Measurements from ENCODE around the gene PGS1.

PGS1 gene

DNA sequence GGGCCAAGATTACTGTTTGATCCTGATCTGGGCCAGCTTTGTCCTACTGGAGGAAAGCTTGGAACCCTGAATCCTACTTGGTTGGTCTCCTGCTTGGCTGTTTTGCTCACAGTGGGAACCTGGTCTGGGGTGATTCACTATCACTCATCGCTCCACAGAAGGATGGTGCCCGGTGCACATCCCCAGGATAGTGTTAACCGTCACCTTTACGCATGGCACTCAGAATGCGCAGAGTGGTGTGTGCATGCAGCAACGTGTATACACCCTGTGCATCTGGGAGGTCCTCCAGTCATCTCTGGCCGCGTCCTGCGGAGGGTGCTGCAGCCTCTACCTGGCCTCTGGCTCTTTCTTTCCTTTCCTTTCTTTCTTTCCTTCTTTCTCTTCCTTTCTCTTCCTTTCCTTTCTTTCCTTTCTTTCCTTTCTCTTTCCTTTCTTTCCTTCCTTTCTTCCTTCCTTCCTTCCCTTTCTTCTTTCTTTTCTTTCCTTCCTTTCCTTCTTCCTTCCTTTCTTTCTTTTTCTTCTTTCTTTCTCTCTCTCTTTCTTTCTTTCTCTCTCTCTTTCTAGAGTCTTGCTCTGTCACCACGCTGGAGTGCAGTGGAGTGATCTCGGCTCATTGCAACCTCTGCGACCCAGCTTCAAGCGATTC is 31.7 kb upstream of the PGS1 start:
- no peak for DNase-seq

DNA sequence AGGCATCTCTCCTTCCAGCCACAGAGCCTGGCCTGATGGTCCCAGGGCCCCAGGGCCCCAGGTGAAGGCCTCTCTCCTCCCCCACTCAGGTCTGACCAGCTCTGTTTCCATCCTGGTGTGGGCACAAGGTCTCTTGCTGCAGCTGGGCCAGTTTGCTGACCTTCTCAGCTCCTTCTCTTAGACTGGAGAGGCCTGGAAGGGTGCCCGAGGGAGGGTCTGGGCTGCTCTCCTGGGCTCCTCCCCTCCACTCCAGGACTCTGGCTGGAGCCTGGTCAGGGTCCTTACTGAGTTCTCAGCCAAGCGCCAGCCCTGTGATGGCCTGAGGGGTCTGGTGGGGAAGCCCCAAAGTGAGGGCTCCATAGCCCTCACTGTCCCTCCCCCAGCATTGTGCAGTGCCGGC is 31.0 kb upstream of the PGS1 start:
- no peak for DNase-seq

DNA sequence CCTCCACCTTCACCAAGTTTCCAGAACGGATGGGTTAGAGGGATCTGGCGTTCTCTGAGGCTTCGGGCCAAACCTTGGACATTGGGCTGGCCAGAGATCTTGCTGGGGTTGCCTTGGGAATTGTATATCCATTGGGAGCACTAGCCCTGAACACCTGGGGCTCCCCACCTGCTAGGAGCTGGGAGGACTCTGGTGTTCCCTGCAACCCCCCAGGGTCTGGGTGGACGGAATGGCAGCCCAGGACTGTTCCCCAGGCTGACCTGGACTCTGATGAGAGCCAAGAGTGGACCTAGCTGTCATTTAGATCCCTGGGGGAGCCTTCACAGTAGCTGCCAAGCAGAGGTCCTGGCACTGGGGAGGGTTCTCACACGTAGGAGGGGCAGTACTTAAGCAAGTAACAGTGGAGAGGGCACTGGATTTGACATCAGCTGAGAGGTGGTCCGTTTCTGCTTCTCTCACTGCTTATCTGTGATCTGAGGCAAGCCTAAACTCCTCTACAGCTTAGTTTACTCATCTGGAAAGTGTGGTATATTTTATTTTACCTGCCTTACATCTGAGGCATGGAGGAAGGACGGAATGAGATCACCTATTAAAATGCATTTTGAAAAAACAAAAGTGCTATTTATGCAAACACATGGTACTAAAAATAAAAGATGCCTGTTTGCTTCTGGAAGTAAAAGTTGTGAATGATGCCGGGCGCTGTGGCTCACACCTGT is 30.2 kb upstream of the PGS1 start:
- no peak for DNase-seq

DNA sequence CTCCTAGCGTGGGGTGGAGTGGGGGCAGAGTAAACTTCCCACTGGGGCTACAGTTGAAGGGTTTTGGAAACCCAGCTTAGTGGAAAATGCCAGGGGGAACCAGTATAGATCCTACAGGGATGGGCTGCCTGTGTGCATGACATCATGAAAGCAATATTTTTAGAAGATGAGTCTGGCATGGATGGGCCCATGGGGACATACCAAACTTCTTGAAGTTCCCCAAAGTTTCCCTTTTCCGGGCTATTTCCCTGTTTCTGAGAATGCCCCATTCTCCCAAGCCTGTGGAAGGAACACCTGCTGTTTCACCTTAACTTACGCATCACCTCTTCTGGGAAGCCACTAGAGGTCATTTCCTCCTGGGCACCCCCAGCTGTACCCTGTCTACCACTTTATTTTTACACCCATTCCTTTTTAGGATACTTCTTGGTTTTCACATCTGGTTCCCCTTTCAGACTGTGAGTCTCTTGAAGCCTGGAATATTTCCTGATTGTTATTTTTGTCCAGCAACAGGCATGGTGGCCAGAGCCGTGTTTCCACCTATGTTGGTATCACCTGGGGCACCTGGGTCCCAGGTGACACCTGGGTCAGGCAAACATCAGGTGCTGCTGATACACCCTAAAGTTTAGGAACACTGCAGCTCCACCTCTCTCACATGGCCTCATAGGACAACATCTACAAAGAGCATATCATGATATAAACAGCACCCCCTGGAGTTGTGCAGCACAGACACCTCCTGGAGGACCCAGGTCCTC is 28.4 kb upstream of the PGS1 start:
- DNase-seq: no peak

DNA sequence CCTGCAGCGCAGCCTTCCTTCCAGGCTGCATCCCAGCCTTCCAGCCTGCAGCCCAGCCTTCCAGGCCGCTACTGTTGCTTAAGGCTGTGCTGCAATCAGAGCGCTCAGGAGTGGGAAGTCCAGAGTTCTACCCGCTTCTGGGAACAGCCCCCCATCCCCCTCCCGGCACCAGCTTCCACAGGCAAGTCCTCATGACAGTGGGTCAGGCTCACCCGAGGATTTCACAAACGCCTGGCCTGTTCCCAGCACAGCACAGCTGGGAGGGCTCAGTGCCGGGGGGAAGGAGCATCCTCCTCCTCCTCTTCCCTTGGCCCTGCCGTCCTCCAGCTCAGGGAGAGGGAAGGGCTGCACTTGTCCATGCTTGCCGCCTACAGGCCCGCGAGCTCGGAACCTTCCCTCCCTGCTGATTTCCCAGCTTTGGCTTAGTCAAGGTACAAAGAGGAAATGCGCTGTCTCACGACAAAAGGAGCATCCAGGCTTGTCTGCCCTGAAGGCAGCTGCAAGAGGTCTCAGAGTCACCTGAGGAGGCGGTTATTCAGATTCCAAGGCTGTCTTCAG is 26.9 kb upstream of the PGS1 start:
- DNase-seq: no peak

DNA sequence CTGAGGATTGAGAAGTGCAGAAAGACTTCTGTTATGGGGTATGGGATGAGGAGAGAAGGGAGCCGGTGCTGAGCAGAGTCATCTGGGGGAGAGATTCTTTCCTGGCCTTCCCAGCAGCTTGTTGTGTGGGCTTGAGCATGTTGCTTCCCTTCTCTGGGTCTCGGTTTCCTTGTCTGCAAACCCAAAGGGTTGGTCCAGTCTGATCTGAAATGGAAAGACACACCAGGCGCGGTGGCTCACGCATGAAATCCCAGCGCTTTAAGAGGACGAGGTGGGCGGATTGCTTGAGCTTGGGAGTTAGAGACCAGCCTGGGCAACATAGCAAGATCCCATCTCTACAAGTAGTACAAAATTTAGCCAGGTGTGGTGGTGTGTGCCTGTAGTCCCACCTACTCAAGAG is 24.6 kb upstream of the PGS1 start:
- DNase-seq: no peak

DNA sequence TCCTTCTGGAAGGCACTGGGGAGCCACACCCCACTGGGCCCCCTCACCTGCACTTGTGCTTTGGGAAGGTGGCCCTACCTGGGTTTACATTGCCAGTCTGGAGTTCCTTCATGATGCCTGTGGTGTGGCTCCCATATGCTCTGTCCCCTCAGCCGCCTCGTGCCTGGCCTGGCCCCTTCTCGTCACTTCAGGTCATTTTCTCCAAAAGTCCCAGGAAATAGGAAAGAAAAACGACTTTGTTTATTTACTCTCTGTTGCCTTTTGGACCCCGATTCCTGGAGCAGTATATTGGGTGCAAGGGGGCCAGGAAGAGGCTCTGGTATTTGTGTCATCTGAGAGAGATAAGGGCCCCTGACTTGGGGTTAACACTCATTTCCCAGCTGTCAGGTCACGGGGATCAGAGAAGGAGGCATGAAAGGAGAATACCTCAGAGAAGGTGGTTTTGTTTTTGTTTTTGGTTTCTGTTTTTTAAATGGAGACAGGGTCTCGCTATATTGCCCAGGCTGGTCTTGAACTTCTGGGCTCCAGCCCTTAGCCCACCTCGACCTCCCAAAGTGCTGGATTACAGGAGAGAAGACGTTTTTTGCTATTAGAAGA is 23.3 kb upstream of the PGS1 start:
- no peak for DNase-seq

DNA sequence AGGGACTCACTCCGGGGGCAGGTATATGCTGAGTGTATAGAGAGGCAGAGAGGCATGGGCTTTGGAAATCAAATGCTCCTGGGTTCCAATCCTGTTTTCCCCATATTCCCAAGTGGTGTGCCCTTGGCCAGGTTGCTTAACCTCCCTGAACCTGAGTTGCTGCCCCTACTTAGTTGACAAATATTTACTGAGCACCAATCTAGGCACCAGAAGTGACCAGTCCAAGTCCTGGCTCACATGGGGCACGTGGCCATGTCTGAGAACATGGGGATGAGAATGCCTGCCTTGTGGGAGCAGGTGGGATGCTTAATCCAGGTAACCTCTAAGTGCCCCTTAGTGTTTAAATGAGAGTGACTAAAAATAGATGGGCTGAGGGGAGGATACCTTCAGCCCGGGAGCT is 22.7 kb upstream of the PGS1 start:
- DNase-seq: no peak

DNA sequence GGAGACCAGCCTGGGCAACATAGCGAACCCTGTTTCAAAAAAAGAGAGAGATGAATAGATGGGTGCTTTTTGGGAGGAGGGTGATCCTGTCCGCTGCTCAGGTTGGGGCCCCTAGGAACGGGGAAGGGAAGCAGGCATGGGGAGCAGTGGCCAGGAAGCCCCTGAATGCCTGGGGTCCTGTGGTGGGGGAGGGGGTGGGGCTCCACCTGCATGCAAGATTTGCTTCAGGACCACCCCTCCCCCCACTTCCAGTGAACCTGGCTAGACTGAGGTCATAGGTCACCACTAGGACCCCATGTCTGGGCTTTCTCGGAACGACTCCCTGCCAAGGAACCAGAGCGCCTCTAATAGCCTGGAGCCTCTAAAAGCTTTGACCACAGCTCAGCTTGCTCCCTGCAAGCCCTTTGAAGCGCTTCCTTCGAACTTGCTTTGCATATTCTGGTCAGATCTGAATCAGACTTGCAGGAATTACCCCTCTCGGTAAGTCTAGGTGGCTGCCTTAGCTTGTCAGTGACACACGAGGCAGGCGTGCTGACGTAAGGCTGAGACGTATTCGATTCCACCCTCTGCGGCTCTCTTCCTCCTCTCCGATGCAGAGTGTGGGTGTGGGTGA is 22.2 kb upstream of the PGS1 start:
- DNase-seq: no peak

DNA sequence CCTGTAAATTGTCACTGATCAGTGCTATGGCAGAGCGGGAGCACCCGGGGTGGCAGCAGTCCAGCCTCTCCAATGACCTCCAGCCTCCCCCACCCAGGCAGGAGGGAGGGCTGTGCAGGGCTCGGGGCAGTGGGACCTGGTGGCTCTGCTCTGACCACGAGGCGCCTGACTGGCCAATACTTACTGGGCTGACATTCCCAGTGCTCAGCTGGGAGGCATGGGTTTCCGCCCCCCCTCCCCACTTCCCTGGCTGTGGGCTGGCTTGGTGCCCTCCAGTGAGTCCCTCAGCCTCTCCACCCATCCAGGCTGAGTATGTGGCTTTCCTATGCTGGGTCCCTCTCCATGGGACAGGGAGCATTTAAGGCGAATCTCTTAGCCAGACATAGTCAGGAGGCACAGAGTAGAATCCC is 21.3 kb upstream of the PGS1 start:
- no peak for DNase-seq

DNA sequence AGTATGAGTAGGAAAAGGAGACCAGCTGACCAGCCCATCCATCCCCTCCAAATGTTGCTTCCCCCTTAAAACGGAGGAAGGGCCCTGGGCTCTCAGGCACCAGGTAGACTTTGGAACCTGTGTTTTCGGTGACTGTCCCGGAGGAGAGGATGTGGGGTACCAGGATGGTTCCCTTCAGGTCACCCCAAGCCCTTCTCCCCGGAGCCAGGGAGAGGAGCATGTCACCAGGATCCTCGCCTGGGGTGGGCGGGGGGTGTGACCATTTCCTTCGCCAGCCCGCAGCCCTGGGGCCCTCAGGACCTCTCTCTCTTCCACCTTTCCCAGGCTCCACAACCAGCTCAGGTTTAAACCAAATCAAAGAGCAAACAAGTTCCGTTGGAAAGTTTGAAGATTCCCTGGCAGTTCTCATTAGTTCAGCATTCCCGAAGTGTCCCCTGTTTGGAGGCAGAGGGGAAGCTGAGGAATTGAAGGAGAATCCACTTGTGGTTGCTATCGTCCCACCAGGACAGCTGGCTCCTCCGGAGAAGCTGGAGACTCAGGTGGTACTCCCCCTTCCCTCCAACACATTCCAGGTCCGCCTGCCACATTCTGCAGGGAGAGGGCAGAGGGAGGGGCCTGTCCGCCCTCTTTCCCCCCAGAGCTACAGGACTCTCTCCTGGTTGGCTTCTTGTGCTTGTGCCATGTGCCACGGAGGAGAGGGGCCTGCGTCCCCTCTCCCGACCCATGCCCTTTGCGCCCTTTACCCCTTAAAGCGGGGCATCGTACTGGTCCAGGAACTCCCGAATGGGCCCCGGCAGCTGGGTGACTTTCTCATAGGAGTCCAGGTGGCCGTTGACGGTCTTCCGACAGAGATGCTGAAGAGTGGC is 20.5 kb upstream of the PGS1 start:
- DNase-seq: no peak

DNA sequence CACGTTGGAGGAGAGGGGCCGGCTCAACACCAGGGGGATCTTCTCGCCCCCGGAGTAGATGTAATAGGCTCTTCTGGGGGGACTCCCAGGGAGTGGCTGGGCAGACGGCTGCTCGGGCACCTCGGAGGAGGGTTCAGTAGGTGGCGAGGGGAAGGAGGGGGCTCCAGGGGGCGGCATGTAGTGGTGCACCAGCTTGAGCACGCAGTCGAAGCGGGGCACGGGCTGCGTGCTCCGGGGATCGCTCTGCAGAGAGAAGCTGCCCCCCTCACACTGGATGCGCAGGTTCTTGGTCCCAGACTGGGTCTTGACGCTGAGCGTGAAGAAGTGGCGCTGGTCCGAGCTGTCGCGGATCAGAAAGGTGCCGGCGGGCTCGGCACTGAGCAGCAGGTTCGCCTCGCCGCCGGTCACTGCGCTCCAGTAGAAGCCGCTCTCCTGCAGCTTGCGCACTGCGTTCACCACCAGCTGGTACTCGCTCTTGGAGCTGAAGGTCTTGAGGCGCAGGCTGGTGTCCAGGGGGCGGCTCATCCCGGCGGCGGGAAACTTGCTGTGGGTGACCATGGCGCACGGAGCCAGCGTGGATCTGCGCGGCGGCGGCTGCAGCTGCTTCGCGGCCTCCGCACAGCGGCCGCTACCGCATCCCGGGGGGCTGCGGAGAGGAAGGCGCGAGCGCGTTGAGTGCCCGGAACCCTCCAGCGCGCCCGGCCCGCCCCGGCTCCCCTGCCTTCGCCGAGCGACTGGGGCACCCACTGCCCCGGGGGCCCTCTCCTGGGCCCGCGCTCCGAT is 19.7 kb upstream of the PGS1 start:
- DNase-seq: no peak

DNA sequence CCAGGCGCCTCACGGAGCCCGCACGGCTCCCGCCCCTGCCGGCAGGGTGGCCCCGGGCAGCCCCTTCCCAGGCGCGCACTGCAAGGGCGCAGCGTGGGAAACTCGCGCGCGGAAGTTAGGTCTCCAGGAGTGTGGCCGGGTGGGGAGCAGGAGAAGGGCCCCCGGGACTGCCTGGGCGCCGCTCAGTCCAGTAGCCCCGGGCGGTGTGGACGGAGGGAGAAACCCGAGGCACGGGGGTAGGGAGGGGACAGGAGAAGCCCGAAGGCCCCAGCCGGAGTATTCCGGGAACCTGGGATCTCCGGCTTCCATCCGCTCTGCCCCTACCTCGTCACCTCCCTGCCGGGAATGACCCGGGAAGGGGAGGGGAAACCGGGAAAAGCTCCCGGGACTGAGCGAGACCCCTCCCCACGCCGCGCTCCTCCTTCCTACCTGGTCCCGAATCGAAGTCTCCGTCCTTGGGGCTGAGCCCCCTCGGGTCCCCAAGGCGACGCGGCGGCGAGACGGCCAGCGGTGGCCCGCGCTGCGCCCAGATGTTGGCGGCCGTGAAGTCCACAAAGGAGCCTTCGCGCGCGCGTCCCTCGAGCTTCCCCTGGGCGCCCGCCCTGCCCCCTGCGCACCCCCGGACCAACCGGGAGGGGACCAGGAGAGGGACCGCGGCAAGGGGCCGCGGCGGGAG is 19.0 kb upstream of the PGS1 start:
- no peak for DNase-seq

DNA sequence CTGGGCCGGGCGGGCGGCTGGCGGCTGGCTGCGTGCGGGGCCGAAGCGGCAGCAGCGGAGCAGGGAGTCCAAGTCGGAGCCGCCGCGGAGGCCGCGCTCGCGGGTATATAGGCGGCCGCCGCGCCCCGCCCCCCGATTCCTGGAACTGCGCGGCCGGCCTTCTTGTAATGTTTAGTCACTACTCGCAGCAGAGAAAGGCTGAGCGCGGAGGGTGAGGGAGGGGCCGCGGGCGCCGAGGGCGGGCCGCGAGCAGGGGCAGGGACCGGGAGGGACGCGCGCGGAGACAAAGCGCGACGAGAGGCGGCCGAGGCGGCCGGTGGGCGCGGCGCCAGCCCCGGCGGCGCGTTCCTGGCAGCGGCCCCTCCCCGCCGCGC is 18.5 kb upstream of the PGS1 start, which contains the start of gene SOCS3:
SOCS3 (minus strand) TSS at position 81 of the 374 bp plus-strand sequence. CDS start 982 bp downstream, outside the sequence.
- DNase-seq: no peak

DNA sequence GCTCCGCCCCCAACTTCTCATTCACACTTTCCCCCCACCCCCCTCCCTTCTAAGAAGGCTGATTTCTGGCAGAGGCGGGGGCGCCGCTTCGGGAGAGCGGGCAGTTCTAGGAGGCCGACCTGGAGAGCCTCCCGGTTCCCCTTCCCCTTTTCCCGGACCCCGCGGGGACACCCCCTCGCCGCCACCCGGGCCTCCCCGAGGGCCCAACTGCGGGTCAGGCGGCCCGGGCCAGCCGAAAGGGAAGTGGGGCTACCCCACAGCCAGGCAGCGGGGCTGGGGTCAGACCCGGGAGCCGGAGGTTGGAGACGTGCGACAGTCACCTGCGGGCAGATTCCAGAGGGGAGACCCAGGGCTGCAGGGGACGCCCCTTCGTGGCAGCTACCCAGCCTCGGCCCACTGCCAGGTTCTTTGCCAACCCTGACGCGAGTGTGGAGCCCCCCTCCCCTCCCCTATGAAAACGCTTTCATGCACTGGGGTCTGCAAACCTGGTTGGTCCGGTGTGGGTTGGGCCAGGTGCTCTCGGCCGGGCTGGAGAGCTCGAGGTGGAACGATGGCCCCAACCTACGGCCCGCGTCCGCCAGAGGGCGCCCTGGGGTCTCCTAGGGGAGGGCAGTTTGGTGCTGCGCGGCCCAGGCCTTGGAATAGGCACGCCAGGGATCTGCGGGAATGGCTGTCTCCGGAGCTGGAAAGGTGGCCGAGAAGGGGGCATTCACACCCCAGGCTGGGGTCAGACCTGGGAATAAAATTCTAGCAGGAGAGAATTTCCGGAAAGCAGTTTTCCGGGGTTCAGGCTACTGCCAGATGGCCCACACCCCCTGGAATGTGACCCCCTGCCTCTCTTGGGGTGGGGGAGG is 17.9 kb upstream of the PGS1 start:
- DNase-seq: no peak

DNA sequence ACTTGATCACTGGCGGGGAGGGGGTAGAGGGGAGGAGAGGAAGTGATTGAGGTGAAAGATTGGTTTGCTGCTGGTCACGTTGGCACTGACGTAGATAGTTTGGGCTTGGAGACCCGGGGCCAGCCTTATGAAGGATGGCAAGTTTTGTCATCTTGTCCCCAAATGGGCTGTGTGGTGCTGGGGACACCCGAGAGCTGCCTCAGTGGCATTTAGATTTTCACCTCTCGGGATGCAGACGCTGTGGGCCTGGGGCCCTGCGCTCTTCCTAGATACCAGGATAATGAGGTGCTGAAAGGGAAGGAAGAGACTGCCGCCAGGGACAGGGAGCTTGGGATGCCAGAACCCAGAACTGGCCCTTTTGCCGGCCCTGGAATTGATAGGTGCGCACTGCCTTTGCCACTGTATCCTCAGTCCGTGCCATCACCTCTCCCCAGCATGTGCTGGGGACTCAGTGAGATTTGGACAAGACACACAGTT is 17.2 kb upstream of the PGS1 start:
- DNase-seq: no peak

DNA sequence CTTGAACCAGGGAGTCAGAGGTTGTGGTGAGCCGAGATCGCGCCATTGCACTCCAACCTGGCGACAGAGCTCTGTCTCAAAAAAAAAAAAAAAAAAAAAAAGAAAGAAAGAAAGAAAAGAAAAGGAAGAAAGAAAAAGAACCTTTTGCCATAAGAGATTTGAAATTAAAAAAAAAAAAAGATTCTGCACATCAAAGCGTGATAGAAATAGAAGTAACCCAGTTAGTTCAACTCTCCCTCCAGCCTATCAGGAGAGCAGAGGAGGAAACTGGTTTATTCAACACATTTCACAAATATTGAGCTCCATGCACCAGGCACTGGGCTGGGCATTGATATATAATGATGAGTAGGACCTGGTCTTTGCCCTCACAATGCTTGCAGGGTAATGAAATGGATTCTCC is 16.2 kb upstream of the PGS1 start:
- DNase-seq: no peak

DNA sequence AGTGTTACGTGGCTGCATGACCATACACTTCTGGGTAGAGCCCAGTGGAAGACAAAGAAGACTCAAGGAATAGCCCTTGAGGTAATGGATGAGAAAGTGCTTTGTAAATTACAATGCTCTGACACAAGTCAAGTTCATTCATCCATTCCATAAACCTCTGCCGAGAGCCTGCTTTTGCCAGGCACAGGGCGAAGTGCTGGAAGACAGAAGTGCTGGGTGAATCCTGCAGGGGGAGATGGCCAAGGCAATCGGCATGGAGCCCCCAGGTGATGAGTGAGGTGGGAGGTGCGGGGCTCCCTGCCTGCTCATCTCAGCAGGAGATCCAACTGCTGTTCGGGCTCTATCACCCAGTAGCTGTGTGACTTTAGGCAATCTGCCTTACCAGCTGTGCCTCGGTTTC is 15.8 kb upstream of the PGS1 start:
- no peak for DNase-seq
